K562 (cell line): ENCODE data around the gene IMP4. TPM values are rescaled to one million over a fixed set of nuclear protein-coding genes. Genes with fewer than 3 reads are reported as not detected.

Experiments
- ATAC-seq: fragments of 200-7000 bp; cut with Tn5 transposase; 3 replicates; pipeline ENCODE4 v1.9.1; 2020; ENCODE audit warnings: moderate library complexity
- BruUV-seq: library from RNA; stranded (reverse); fragments of 400-500 nt; replicated peaks from 2 replicates; lab custom pipeline; 2021; lab: Mats Ljungman, UMichigan
- CTCF ChIA-PET: fragments of 300-600 bp; formaldehyde crosslinking; extraction: SDS; loops from one replicate; lab custom pipeline; 2021; ENCODE audit warnings: low intra/inter-chr PET ratio; lab: Yijun Ruan, JAX
- POLR2A ChIA-PET: fragments of 300-600, 350-650 bp; sonication (Branson Sonifier 250); formaldehyde crosslinking; extraction: SDS; loops from one replicate; lab custom pipeline; 2021; ENCODE audit warnings: antibody characterized with exemption, inconsistent platforms; lab: Yijun Ruan, JAX
- DNase-seq, 4 experiments: peaks; one replicate each; pipeline versions ENCODE4 v3.0.0 to v3.0.0-alpha.2; 2011 to 2018; ENCODE audit warnings: low spot score in 3 of 4, mixed read lengths in 3 of 4; ENCODE audit errors: extremely low read depth in 1 of 4
- FAIRE-seq: peaks from 2 replicates; lab custom pipeline; 2011; peaks lifted over from hg19 to GRCh38; lab: Jason Lieb, UNC
- H2AFZ ChIP-seq: 2 replicates; pipeline ENCODE4 v1.6.0; 2011; ENCODE audit warnings: low read depth, low read length, control low read depth, inconsistent platforms
- H3K27ac ChIP-seq: fragments of 200-600 bp; 3 replicates; pipeline ENCODE4 v1.8.0; 2011; ENCODE audit warnings: low read depth, mild to moderate bottlenecking, control low read depth, inconsistent platforms, low read length, moderate library complexity, mixed read lengths; ENCODE audit errors: extremely low read depth
- H3K27me3 ChIP-seq, 2 experiments: fragments of 300-600 bp in 1 of 2; 2 replicates in 1 of 2; 3 replicates in 1 of 2; pipeline versions ENCODE4 v1.6.0 to v1.8.0; 2011; ENCODE audit warnings: inconsistent platforms in 2 of 2, low read length in 2 of 2, mild to moderate bottlenecking in 1 of 2, mixed read lengths in 1 of 2, moderate library complexity in 1 of 2; ENCODE audit not compliant: control insufficient read depth in 2 of 2, insufficient read depth in 2 of 2
- H3K36me3 ChIP-seq: fragments of 300-600 bp; 3 replicates; pipeline ENCODE4 v1.8.0; 2011; ENCODE audit warnings: mild to moderate bottlenecking, low read length, inconsistent platforms; ENCODE audit not compliant: control insufficient read depth, insufficient read depth
- H3K4me1 ChIP-seq, 2 experiments: fragments of 200-600 bp in 1 of 2; replicated peaks in 1 of 2; 2 replicates in 1 of 2; 3 replicates in 1 of 2; pipeline versions ENCODE4 v1.5.1 to v1.8.0; 2011; ENCODE audit warnings: inconsistent platforms in 2 of 2, low read length in 2 of 2, mild to moderate bottlenecking in 1 of 2, mixed read lengths in 1 of 2, moderate library complexity in 1 of 2; ENCODE audit not compliant: control insufficient read depth in 2 of 2, insufficient read depth in 2 of 2
- H3K4me2 ChIP-seq: 2 replicates; pipeline ENCODE4 v1.6.1; 2011; ENCODE audit warnings: low read length, control low read depth, inconsistent platforms, mixed read lengths; ENCODE audit not compliant: insufficient read depth
- H3K4me3 ChIP-seq: fragments of 200-600 bp; sonication (generic), shearing (Covaris generic); 2 replicates; pipeline ENCODE4 v1.5.1; 2016; ENCODE audit warnings: control low read depth, inconsistent platforms
- H3K79me2 ChIP-seq: fragments of 200-600 bp; 3 replicates; pipeline ENCODE4 v1.8.0; 2011; ENCODE audit warnings: low read length, inconsistent platforms; ENCODE audit not compliant: control insufficient read depth, insufficient read depth
- H3K9ac ChIP-seq, 2 experiments: 2 replicates each; pipeline versions ENCODE4 v1.6.0 to v1.6.1; 2011; ENCODE audit warnings: low read depth in 2 of 2, low read length in 2 of 2, control low read depth in 1 of 2, inconsistent platforms in 1 of 2, mild to moderate bottlenecking in 1 of 2, mixed read lengths in 1 of 2; ENCODE audit not compliant: insufficient read depth in 1 of 2
- H3K9me1 ChIP-seq: one replicate; pipeline ENCODE4 v1.6.0; 2011; ENCODE audit warnings: inconsistent platforms, mild to moderate bottlenecking, low read length, moderate library complexity; ENCODE audit not compliant: control insufficient read depth, insufficient read depth
- H3K9me3 ChIP-seq: replicated peaks from 2 replicates; pipeline ENCODE4 v1.5.1; 2011; ENCODE audit warnings: low read depth, low read length, inconsistent platforms; ENCODE audit not compliant: control insufficient read depth, insufficient read depth
- H4K20me1 ChIP-seq: replicated peaks from 2 replicates; pipeline ENCODE4 v1.6.1; 2011; ENCODE audit warnings: low read length, inconsistent platforms, mixed read lengths; ENCODE audit not compliant: control insufficient read depth, insufficient read depth
- FOXM1 ChIP-seq, 2 experiments: fragments of 450-650 bp in 1 of 2; sonication (generic) in 1 of 2; formaldehyde crosslinking in 1 of 2; IDR thresholded peaks; 2 replicates each; pipeline versions ENCODE4 v1.6.1 to v1.9.0; 2017 to 2022; ENCODE audit warnings: low read depth in 2 of 2, mild to moderate bottlenecking in 2 of 2, missing genetic modification reagents in 1 of 2, moderate library complexity in 1 of 2
- NFE2 ChIP-seq: IDR thresholded peaks from 2 replicates; pipeline ENCODE4 v1.6.1; 2014; ENCODE audit warnings: antibody characterized with exemption, low read depth
- RBM22 ChIP-seq: fragments of 200-400 bp; formaldehyde crosslinking; IDR thresholded peaks from 2 replicates; pipeline ENCODE4 v1.6.1; 2018; ENCODE audit warnings: low read length, low read depth; ENCODE audit not compliant: poor library complexity, severe bottlenecking
- ZNF274 ChIP-seq: IDR thresholded peaks from 2 replicates; pipeline ENCODE4 v1.6.1; 2011; ENCODE audit warnings: low read depth, mild to moderate bottlenecking, low read length, moderate library complexity, borderline replicate concordance
- ZNF830 ChIP-seq: fragments of 250-450 bp; sonication (Bioruptor Pico); IDR thresholded peaks from 2 replicates; pipeline ENCODE4 v1.5.0; 2021; ENCODE audit warnings: mild to moderate bottlenecking
- WGBS: fragments of 100-300 bp; shearing (Covaris generic); methylation state at CpG from one replicate; pipeline ENCODE4 v1.1.6; 2016; ENCODE audit warnings: low coverage, mixed read lengths; ENCODE audit not compliant: insufficient coverage; ENCODE audit errors: missing lambda C conversion rate; 5-methylcytosine and 5-hydroxymethylcytosine counted together
- in situ Hi-C: fragments of 300-500 bp; cut with MboI; formaldehyde crosslinking; loops from 4 replicates; pipeline ENCODE4 v1.15.0; 2018; ENCODE audit warnings: inconsistent platforms, mixed read lengths
- intact Hi-C: fragments of 100-400 bp; cut with micrococcal nuclease; formaldehyde crosslinking; loops from 2 replicates; pipeline ENCODE4 v1.14.2; 2022
- polyA plus RNA-seq, 8 experiments: library from polyadenylated mRNA; depleted of rRNA in 4 of 8; stranded (reverse) in 5 of 8; unstranded in 3 of 8; fragments of >200 nt; fragmentation: Nextera tagmentation in 2 of 8; fragmentation: Illumina TruSeq in 1 of 8; extraction: Ambion mirVana in 2 of 8; extraction: Trizol in 1 of 8; gene quantifications; 2 replicates each; pipeline versions ENCODE4 v1.2.1 to v1.2.3, GENCODE V29; 2011 to 2014; ENCODE audit warnings: inconsistent platforms in 1 of 8, missing spikeins in 1 of 8
- total RNA-seq, 7 experiments: library from RNA; depleted of rRNA in 6 of 7; stranded (reverse); fragments of >200 nt in 6 of 7; fragmentation: Illumina TruSeq in 2 of 7; extraction: Trizol in 2 of 7; gene quantifications; 2 replicates each; pipeline versions ENCODE4 v1.2.1 to v1.2.3, GENCODE V29; 2011 to 2021; ENCODE audit warnings: low replicate concordance in 1 of 7
- TF ChIP-seq, protein P1 (sequence below): fragments of 450-650 bp; IDR thresholded peaks from 2 replicates; pipeline ENCODE4 v1.6.1; 2016; ENCODE audit warnings: antibody characterized with exemption
- TF ChIP-seq, protein P2 (sequence below): fragments of 450-650 bp; formaldehyde crosslinking; IDR thresholded peaks from 2 replicates; pipeline ENCODE4 v1.4.0; 2020; ENCODE audit warnings: mild to moderate bottlenecking
- TF ChIP-seq, protein P3 (sequence below): fragments of 450-650 bp; conservative IDR thresholded peaks from 2 replicates; pipeline ENCODE4 v1.6.1; 2016; ENCODE audit warnings: missing genetic modification characterization, low read depth, mild to moderate bottlenecking, control low read depth, missing compliant biosample characterization

The IMP4 gene
- total and polyA plus RNA-seq, 9 of the 15 experiments (the other 6 are each of a cell fraction or from before 2014, with no cell fraction given): 35.4 to 209 (median 100.0) TPM

DNA sequence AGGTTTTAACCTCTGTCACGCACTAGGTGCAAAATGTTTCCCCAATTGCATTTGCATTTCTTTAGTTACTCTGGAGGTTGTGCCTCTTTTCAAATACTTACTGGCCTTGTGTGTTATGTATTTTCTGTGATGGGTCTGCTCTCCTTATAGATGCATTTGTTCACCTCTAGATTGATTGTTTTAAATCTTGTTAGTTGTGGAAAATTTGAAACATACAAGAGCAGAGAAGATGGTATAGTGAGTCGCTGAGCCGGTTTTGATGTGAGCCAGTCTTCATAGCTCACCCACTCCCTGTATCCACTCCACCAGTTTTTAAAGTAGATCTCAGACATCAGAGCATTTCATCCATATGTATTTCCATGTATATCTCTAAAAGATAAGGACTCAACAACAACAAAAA lies 6.5 kb downstream of the IMP4 start:
- no TSS peak for BruUV-seq
- Histone ChIP-seq H3K36me3 (peaks cover 53% of the 10 kb centered on the region), H4K20me1 (no peaks in the 10 kb centered on the region), H3K79me2 (peaks cover 15% of the 10 kb centered on the region), H3K9me3 (no peaks in the 10 kb centered on the region), H3K9me1 (no peaks in the 10 kb centered on the region), H3K27ac (no peak overlapping the region), H3K9ac (no peak overlapping the region), H3K27me3 (no peaks in the 10 kb centered on the region), H3K4me2 (no peak overlapping the region), H2AFZ (no peak overlapping the region)
- ATAC-seq (no peak), FAIRE-seq (no peak)
- intact Hi-C loops (loop anchor here (10.0 kb wide), 1 partner anchor 76 kb away; no protein-coding TSS in a partner anchor), in situ Hi-C loops (loop anchor here (25.0 kb wide), 2 partner anchors 888 to 1163 kb away; no protein-coding TSS in a partner anchor)
- no peak for TF ChIP-seq NFE2
- TF ChIP-seq ZNF830 (CRISPR knock-in tag): no peak
- TF ChIP-seq, protein P1, sequence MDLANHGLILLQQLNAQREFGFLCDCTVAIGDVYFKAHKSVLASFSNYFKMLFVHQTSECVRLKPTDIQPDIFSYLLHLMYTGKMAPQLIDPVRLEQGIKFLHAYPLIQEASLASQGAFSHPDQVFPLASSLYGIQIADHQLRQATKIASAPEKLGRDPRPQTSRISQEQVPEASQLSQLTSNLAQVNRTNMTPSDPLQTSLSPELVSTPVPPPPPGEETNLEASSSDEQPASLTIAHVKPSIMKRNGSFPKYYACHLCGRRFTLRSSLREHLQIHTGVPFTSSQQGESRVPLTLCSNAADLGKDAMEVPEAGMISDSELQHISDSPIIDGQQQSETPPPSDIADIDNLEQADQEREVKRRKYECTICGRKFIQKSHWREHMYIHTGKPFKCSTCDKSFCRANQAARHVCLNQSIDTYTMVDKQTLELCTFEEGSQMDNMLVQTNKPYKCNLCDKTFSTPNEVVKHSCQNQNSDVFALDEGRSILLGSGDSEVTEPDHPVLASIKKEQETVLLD: no peak
- no peak for TF ChIP-seq RBM22
- no peak for TF ChIP-seq ZNF274
- no peak for TF ChIP-seq FOXM1 (IDR thresholded peaks at IDR 0.05; ENCODE audit: low read depth)
- no peak for TF ChIP-seq FOXM1 (CRISPR knock-in tag; IDR thresholded peaks at IDR 0.05; ENCODE audit: low read depth)
- TF ChIP-seq, protein P2, sequence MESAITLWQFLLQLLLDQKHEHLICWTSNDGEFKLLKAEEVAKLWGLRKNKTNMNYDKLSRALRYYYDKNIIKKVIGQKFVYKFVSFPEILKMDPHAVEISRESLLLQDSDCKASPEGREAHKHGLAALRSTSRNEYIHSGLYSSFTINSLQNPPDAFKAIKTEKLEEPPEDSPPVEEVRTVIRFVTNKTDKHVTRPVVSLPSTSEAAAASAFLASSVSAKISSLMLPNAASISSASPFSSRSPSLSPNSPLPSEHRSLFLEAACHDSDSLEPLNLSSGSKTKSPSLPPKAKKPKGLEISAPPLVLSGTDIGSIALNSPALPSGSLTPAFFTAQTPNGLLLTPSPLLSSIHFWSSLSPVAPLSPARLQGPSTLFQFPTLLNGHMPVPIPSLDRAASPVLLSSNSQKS (CRISPR knock-in tag): no peak
- TF ChIP-seq, protein P3, sequence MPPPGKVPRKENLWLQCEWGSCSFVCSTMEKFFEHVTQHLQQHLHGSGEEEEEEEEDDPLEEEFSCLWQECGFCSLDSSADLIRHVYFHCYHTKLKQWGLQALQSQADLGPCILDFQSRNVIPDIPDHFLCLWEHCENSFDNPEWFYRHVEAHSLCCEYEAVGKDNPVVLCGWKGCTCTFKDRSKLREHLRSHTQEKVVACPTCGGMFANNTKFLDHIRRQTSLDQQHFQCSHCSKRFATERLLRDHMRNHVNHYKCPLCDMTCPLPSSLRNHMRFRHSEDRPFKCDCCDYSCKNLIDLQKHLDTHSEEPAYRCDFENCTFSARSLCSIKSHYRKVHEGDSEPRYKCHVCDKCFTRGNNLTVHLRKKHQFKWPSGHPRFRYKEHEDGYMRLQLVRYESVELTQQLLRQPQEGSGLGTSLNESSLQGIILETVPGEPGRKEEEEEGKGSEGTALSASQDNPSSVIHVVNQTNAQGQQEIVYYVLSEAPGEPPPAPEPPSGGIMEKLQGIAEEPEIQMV (tag): no peak
- TF ChIP-seq, all 486 proteins: peak for 0
- DNase-seq: no peak
- Histone ChIP-seq H3K4me1 (peaks cover 0 to 24% of the 10 kb centered on the region in 2 experiments; a peak in 3 of 5 replicates), H3K4me3 (no peak overlapping the region)
- ChIA-PET CTCF (no interaction called here), POLR2A (no interaction called here)
- WGBS: 76% methylated on average over 3 of the region's 3 CpGs
